H1 (cell line): ENCODE data around the gene PGPEP1. TPM values are rescaled to one million over a fixed set of nuclear protein-coding genes. Genes with fewer than 3 reads are reported as not detected.

Source experiments
- ASH2L ChIP-seq: fragments of 200-600, 300-600 bp; sonication (generic); IDR thresholded peaks from one replicate; pipeline ENCODE4 v1.7.1; 2017; ENCODE audit warnings: low read length
- BCL11A ChIP-seq, 2 experiments: IDR thresholded peaks; one replicate each; pipeline ENCODE4 v1.6.1; 2011; ENCODE audit warnings: low read depth in 2 of 2, low read length in 2 of 2, mild to moderate bottlenecking in 2 of 2
- CHD2 ChIP-seq: IDR thresholded peaks from 2 replicates; pipeline ENCODE4 v1.6.1; 2012; ENCODE audit warnings: low read length, improper control_type of control experiment
- CHD7 ChIP-seq: fragments of 300-600 bp; sonication (generic); IDR thresholded peaks from 2 replicates; pipeline ENCODE4 v1.7.1; 2012; ENCODE audit warnings: low read length, moderate library complexity, mild to moderate bottlenecking, inconsistent platforms; ENCODE audit not compliant: insufficient replicate concordance
- MAFK ChIP-seq: IDR thresholded peaks from 2 replicates; pipeline ENCODE4 v1.6.1; 2012; ENCODE audit warnings: low read depth, mild to moderate bottlenecking, improper control_type of control experiment, low read length
- POLR2AphosphoS5 ChIP-seq: IDR thresholded peaks from 2 replicates; pipeline ENCODE4 v1.6.1; 2011; ENCODE audit warnings: low read depth, low read length
- RAD21 ChIP-seq, 2 experiments: IDR thresholded peaks in 1 of 2; conservative IDR thresholded peaks in 1 of 2; 2 replicates each; pipeline ENCODE4 v1.6.1; 2011; ENCODE audit warnings: low read depth in 2 of 2, low read length in 2 of 2, improper control_type of control experiment in 1 of 2, inconsistent platforms in 1 of 2, mild to moderate bottlenecking in 1 of 2, moderate library complexity in 1 of 2
- TAF1 ChIP-seq: IDR thresholded peaks from 2 replicates; pipeline ENCODE4 v1.6.1; 2011; ENCODE audit warnings: mild to moderate bottlenecking, low read depth, low read length
- TCF12 ChIP-seq: IDR thresholded peaks from 2 replicates; pipeline ENCODE4 v1.6.1; 2011; ENCODE audit warnings: low read depth, mild to moderate bottlenecking, low read length
- ZNF274 ChIP-seq: IDR thresholded peaks from 2 replicates; pipeline ENCODE4 v1.7.0; 2012; ENCODE audit warnings: low read length, borderline replicate concordance; ENCODE audit errors: extremely low read depth
- polyA plus RNA-seq, 7 experiments: library from polyadenylated mRNA; depleted of rRNA in 3 of 7; stranded (reverse) in 5 of 7; unstranded in 2 of 7; fragments of >200 nt in 5 of 7; fragments of 200-250 nt in 2 of 7; gene quantifications; 1 replicate in 5 of 7; 2 replicates in 1 of 7; 4 replicates in 1 of 7; pipeline versions ENCODE4 v1.2.1 to v1.2.3, GENCODE V29; 2011 to 2013; ENCODE audit warnings: missing spikeins in 2 of 7, mixed read lengths in 2 of 7
- total RNA-seq: library from RNA; stranded (reverse); fragmentation: NEBNext Ultra II Directional; extraction: Animal tissue kit (Norgen Biotek cat#: 25700); gene quantifications from 2 replicates; pipeline ENCODE4 v1.2.1, GENCODE V29; 2021

PGPEP1 gene
- total and polyA plus RNA-seq, 2 of the 8 experiments (the other 6 are each of a cell fraction or from before 2014, with no cell fraction given), result 17.0 to 33.4 TPM

GRCh38 chr19:18385675-18386542, 45.5 kb downstream of the PGPEP1 start, which contains the start of gene GDF15 (continued):
- TF ChIP-seq CHD7 (no peak), ASH2L (peak; percentile 28), TAF1 (peak; percentile 59; the same call in 1 of the 2 replicates), ZNF274 (no peak), CHD2 (no peak), RAD21 (IDR thresholded peaks at IDR 0.05 in 1 of 2, conservative IDR thresholded peaks at IDR 0.05 in 1 of 2; ENCODE audit: low read depth in 2 of 2, low read length in 2 of 2) (peak; percentile 49 to 64), POLR2AphosphoS5 (peak; percentile 70; the same call in 1 of the 2 replicates), BCL11A (IDR thresholded peaks at IDR 0.05; ENCODE audit: low read depth in 2 of 2, low read length in 2 of 2) (no peak), TCF12 (no peak), MAFK (no peak)
